HG03103 (cell line): ENCODE data around the gene HIF3A.

ENCODE experiments used
- ATAC-seq: cut with Tn5 transposase; IDR thresholded peaks from one replicate; pipeline ENCODE4 v1.9.1; 2021; ENCODE audit warnings: low read depth; ENCODE audit not compliant: unreplicated experiment

The HIF3A gene

GRCh38 chr19:46378268-46378667 is 81.4 kb downstream of the HIF3A start:
- no peak for ATAC-seq

DNA sequence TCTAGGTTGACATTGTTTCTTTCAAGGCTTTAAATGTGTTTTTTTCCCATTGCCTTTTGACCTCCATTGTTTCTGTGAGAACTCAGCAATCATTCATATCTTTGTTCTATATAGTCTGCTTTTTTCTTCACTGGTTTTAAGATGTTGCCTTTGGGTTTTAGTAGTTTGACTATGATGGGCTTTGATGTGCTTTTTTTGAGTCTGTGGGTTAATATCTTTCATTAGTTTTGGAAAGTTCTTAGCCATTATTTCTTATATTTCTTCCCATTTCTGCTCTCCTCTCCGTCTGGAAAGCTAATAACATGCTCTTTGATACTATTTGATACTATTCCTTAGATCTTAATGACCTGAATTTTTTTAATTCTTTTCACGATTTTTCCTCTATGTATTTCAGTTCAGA is 83.8 kb downstream of the HIF3A start:
- ATAC-seq = no peak

- ATAC-seq = no peak
Measured at GRCh38 chr19:46381346-46381745, 84.5 kb downstream of the HIF3A start.

DNA sequence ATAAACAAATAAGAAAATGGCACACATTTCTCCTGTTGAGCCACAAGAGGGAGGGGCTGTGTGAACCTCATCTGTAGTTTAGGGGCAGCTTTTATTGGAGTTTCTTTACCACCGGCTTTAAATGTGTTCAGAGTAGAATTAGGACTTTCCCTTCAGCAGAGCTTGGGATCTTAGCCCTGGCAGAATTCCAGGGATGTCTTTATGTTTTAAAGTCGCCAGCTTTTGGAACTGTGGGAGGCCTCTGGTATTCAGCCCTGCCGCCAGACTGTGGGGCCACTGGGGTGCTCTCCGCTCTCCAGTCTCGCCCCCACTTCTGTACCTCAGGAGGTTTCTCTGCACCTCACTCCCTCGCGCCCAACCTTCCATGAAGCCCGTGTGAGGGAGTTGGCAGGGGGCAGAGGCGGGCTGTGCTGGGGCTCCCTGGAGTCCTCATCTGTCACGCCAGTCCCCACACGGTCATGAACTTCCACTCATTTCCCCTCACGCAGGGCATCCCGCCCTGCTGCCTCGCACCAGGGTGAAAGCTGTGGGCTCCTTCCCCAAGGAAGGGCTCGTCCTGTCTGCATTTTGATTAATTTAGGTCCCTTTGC is 85.0 kb downstream of the HIF3A start:
- ATAC-seq = no peak

DNA sequence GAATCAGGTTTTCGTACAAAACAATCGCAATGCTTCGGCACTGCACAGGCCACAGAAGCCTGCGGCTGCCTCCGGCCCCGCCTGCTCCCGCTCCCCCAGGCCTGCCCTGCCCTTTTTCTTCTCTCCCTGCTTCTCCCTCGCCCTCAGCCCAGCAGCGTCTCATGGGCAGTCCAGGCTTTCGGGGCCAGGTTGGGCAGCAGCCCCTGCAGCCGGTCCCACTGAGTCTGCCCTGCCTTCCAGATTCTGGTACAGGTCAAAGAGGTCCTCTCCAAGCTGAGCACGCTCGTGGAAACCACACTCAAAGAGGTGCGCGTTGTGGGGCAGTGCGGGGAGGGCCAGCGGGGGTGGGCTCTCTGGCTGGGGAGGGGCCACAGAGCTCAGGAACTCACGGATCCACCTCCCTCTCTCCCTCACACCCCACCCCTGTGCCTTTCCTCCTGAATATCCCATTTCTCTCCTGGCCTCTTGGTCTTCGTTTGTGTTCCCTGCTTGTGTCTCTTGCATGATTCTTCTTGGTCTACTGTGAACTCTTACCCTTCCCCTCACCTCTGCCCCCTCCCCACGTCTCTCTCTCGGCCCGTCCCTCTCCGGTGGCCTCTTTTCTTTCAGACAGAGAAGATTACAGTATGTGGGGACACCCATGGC is 86.5 kb downstream of the HIF3A start:
- no peak for ATAC-seq

DNA sequence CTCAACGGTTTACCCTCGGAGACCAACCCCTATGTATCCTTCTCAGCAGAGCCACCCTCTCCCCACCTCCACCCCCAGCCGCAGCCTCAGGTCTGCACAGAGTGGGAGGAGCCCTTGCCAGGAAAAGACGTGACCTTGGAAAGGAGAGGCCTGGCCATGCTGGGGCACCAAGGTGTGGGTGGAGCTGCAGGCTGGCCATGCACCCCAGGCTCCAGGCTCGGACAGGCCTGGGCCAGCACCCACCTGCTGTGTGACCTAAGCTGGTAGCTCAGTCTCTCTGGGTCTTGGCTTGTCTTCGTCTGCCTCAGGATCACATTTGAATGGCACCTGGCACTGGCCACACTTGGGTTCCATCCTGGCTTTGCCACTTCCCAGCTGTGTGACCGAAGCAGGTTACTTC is 87.0 kb downstream of the HIF3A start:
- ATAC-seq = no peak

DNA sequence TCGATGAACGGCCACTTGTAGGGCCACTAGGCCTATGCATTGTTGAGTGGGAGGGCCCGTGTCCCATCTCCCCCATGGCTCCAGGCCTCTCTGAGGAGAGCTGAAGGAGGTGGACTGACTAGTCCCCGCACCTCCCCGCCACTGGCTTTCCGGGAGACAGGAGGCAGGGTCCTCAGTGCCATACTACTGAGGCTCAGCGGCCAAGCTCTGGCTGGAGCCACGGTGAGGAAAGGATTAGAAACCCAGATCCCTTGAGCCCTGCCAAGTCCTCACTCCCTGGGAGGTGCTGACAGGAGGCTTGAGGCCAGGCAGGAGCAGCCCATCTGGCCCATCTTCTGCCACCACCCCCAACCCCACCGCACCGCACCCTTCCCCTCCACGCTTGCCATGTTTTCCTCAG is 87.6 kb downstream of the HIF3A start:
- no peak for ATAC-seq

DNA sequence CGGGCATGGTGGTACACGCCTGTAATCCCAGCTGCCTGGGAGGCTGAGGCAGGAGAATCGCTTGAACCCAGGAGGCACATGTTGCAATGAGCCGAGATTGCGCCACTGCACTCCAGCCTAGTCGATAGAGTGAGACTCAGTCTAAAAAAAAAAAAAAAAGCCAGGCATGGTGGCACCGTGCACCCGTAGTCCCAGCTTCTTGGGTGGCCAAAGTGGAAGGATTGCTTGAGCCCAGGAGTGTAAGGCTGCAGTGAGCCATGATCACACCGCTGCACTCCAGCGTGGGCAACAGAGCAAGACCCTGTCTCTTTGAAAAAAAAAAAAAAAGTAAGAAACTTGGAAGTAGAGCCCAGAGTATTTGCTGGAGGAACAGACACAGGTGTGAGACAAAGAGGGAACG is 88.8 kb downstream of the HIF3A start:
- no peak for ATAC-seq

GRCh38 chr19:46386151-46386550 is 89.3 kb downstream of the HIF3A start:
- no peak for ATAC-seq

GRCh38 chr19:46386996-46387712 is 90.3 kb downstream of the HIF3A start:
- ATAC-seq = no peak

GRCh38 chr19:46387713-46388130 is 90.9 kb downstream of the HIF3A start:
- ATAC-seq = no peak

DNA sequence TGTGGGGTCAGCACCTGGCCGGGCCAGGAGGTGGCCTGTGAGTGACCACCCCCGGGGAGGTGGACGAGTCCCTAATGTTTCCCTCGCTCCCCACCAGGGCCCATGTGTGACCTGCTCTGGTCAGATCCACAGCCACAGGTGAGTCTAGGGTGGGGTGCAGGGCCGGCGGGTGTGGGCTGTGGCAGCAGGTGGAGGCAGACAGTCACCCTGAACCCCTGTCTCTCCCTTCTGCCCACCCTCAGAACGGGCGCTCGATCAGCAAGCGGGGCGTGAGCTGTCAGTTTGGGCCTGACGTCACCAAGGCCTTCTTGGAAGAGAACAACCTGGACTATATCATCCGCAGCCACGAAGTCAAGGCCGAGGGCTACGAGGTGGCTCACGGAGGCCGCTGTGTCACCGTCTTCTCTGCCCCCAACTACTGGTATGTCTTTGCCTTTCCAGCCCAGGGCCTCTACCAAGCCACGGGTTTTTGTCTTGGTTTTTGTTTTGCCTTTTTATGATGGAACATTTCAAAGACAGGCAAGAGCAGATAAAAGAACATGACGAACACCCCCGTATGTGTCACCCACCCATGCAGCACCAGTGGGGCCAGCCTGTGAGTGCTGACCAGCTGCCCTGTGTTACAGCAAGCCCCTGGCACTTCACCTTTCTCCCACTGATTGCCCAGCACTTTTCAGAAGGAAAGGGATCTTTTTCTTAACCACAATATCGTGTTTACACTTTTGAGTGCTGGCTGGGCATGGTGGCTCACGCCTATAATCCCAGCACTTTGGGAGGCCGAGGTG is 91.7 kb downstream of the HIF3A start:
- ATAC-seq = no peak

GRCh38 chr19:46390121-46390858 is 93.4 kb downstream of the HIF3A start:
- no peak for ATAC-seq

- no peak for ATAC-seq
Measured at GRCh38 chr19:46390866-46391265, 94.0 kb downstream of the HIF3A start.

DNA sequence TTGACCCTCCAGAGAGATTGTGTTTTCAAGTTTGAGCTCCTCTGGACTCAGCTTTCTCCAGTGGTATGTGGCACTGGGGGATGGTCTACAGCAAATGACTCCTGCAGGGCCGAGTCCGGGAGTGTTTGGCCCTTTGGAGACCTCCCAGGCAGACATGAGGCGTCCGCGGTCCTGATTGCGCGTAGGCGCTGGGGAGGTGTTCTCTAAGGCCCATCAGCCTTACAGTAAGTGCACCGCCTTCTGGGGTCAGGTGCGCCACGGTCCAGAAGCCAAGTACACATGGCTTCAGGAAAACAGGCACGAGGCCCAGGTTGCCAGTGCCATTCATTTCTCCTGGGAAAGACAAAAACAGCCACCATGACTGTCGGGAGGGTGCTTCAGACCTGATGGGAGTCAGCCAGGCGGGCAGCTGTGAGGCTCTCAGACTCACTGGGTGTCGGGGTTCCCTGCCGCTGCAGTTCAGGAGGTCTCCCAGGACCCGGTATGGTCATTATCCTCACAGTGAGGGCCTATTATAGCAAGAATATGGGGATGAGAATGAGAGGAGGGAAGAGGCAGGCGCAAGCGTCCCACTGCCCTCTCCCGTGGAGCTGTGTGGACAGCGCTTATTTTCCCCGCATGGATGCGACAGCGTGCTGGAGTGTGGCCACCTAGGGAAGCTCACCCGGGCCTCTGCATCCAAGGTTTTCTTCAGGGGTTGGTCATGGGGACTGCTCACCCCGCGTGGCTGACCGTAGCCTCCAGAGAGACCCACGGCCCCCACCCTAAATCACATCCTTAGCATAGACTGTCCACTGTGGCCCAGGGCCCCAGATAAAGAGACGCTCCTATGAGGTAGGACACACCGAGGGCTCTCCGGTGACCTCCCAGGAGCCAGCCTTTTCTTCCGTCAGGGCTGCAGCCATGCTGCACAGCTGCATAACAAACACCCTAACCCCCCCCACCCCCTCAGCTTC is 94.7 kb downstream of the HIF3A start:
- ATAC-seq = no peak

DNA sequence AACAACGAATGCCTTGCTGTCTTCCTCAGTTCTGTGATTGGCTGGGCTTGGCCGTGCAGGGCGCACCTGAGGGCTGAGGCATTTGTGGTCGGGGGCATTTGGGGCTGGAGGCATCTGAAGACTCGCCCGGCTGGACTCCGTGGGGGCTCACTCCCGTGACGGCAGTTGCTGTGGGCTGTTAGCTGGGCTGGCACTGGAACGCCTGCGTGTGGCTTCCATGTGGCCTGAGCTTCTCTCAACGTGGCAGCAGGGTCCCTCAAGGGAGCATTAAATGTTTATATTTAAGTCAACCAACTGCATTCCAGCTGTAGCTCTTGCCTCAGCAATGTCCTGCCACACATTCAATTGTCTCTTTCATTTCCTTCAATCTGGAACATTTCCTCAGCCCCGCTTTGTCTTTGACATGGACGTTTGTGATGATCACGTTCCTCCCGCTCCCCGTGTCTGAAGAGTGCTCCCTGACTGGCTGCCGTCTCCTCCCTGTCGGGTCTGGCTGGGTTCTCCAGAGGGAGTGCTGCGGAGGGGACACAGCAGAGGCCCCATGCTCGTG is 95.5 kb downstream of the HIF3A start:
- no peak for ATAC-seq

DNA sequence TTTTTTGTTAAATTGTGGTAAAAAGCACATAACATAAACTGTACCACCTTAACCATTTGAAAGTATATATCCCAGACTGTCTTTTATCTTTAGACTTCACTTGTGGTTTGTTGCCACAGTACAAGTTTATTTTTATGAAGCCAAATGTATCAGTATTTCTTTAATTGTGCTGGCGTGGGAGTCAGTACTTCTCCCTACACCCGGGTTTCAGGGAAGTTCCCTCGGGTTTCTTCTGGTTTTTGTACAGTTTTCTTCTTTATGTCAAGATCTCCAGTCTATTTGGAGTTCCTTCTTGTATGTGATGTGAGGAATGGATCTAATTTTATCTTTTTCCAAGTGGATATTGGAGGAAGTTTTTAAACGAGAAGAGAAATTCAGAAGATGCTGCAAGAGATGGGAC is 96.0 kb downstream of the HIF3A start:
- no peak for ATAC-seq
